Measurements from ENCODE around the gene TNFAIP2.
"Not testable (repeated sequence)": the region's sequence is repeated elsewhere in the genome, so short reads cannot be mapped to it uniquely, and the experiment has no call there.

Gene TNFAIP2

GRCh38 chr14:103135333-103136260 lies 12.3 kb downstream of the TNFAIP2 start:
- DNase-seq = no peak

- no peak for DNase-seq
Measured at GRCh38 chr14:103136388-103137271, 13.4 kb downstream of the TNFAIP2 start.

- no peak for DNase-seq
Measured at GRCh38 chr14:103137689-103138300, 14.5 kb downstream of the TNFAIP2 start.

GRCh38 chr14:103138301-103139131 lies 15.3 kb downstream of the TNFAIP2 start:
- DNase-seq = no peak

- DNase-seq = no peak
Measured at GRCh38 chr14:103139132-103140025, 16.1 kb downstream of the TNFAIP2 start.

- no peak for DNase-seq
Measured at GRCh38 chr14:103140316-103141109, 17.3 kb downstream of the TNFAIP2 start.

- peak; percentile 25 for DNase-seq
Measured at GRCh38 chr14:103141117-103141796, 18.0 kb downstream of the TNFAIP2 start.

GRCh38 chr14:103142026-103142425 lies 18.8 kb downstream of the TNFAIP2 start:
- no peak for DNase-seq

GRCh38 chr14:103142721-103143302 lies 19.6 kb downstream of the TNFAIP2 start:
- no peak for DNase-seq

GRCh38 chr14:103143506-103143905 lies 20.2 kb downstream of the TNFAIP2 start:
- DNase-seq = no peak

GRCh38 chr14:103144085-103144484 lies 20.8 kb downstream of the TNFAIP2 start:
- DNase-seq = no peak

GRCh38 chr14:103146141-103146709 lies 23.0 kb downstream of the TNFAIP2 start:
- no peak for DNase-seq

GRCh38 chr14:103149351-103150237 lies 26.3 kb downstream of the TNFAIP2 start:
- no peak for DNase-seq

GRCh38 chr14:103151270-103151945 lies 28.1 kb downstream of the TNFAIP2 start:
- peak; percentile 32 for DNase-seq

- DNase-seq = peak; percentile 33
Measured at GRCh38 chr14:103155010-103155409, 31.7 kb downstream of the TNFAIP2 start.

- not testable (repeated sequence) for DNase-seq
Measured at GRCh38 chr14:103155416-103155815, 32.2 kb downstream of the TNFAIP2 start.

- DNase-seq = no peak
Measured at GRCh38 chr14:103155826-103156394, 32.6 kb downstream of the TNFAIP2 start.

Data from midbrain (tissue), 1 donor.